GM12878 (cell line): Measurements from ENCODE around the gene NCKAP5. TPM values are rescaled to one million over a fixed set of nuclear protein-coding genes. Genes with fewer than 3 reads are reported as not detected.
A peak's percentile ranks its signal among the peaks of the same experiment; 100 is the strongest.

Source experiments
- ATAC-seq: fragments of 200-7000 bp; cut with Tn5 transposase; 3 replicates; pipeline ENCODE4 v1.9.1; 2020; ENCODE audit warnings: mild to moderate bottlenecking, moderate library complexity
- BruUV-seq: library from RNA; stranded (reverse); fragments of 400-500 nt; replicated peaks from 2 replicates; lab custom pipeline; 2021; lab: Mats Ljungman, UMichigan
- CTCF ChIA-PET: fragments of 300-600 bp; sonication (Branson Sonifier 250); formaldehyde crosslinking; extraction: SDS; loops from one replicate; lab custom pipeline; 2021; ENCODE audit warnings: inconsistent platforms; lab: Yijun Ruan, JAX
- POLR2A ChIA-PET: fragments of 350-600 bp; formaldehyde crosslinking; extraction: SDS; loops from one replicate; lab custom pipeline; 2021; ENCODE audit warnings: inconsistent platforms; lab: Charles Lee
- RAD21 ChIA-PET: fragments of 300-600 bp; sonication (Branson Sonifier 250); formaldehyde crosslinking; loops from one replicate; lab custom pipeline; 2023; ENCODE audit warnings: antibody characterized with exemption; ENCODE audit not compliant: unreplicated experiment; lab: Charles Lee
- SMC1A ChIA-PET: fragments of 300-600 bp; sonication (Branson Sonifier 250); formaldehyde crosslinking; loops from one replicate; lab custom pipeline; 2023; ENCODE audit not compliant: unreplicated experiment, uncharacterized antibody; lab: Charles Lee
- DNase-seq: peaks from one replicate; pipeline ENCODE4 v3.0.0-alpha.2; 2011; ENCODE audit warnings: low read depth, low spot score
- FAIRE-seq: peaks from 3 replicates; lab custom pipeline; 2011; peaks lifted over from hg19 to GRCh38; lab: Jason Lieb, UNC
- H2AFZ ChIP-seq: 2 replicates; pipeline ENCODE4 v1.6.0; 2011; ENCODE audit warnings: low read depth, low read length, control low read depth; ENCODE audit not compliant: control insufficient read depth
- H3K27ac ChIP-seq: 2 replicates; pipeline ENCODE4 v1.5.1; 2011; ENCODE audit warnings: control low read depth; ENCODE audit not compliant: control insufficient read depth, insufficient read depth
- H3K27me3 ChIP-seq, 2 experiments: replicated peaks in 1 of 2; 2 replicates each; pipeline versions ENCODE4 v1.6.0 to v1.6.1; 2011; ENCODE audit warnings: low read length in 1 of 2; ENCODE audit not compliant: control insufficient read depth in 2 of 2, insufficient read depth in 2 of 2
- H3K36me3 ChIP-seq, 2 experiments: 2 replicates each; pipeline ENCODE4 v1.5.1; 2011; ENCODE audit warnings: low read length in 1 of 2; ENCODE audit not compliant: control insufficient read depth in 2 of 2, insufficient read depth in 2 of 2
- H3K4me1 ChIP-seq: 2 replicates; pipeline ENCODE4 v1.6.1; 2011; ENCODE audit warnings: mild to moderate bottlenecking, low read length, moderate library complexity, mixed read lengths; ENCODE audit not compliant: control insufficient read depth, insufficient read depth
- H3K4me2 ChIP-seq: 2 replicates; pipeline ENCODE4 v1.6.0; 2011; ENCODE audit warnings: control low read depth; ENCODE audit not compliant: control insufficient read depth, insufficient read depth
- H3K4me3 ChIP-seq: fragments of 200-600 bp; sonication (generic); 2 replicates; pipeline ENCODE4 v1.5.1; 2016
- H3K79me2 ChIP-seq: 2 replicates; pipeline ENCODE4 v1.6.0; 2011; ENCODE audit warnings: low read length; ENCODE audit not compliant: control insufficient read depth, insufficient read depth
- H3K9ac ChIP-seq: 2 replicates; pipeline ENCODE4 v1.8.0; 2011; ENCODE audit warnings: low read length, control low read depth, mixed read lengths; ENCODE audit not compliant: control insufficient read depth, insufficient read depth
- H3K9me3 ChIP-seq: replicated peaks from 3 replicates; pipeline ENCODE4 v1.5.1; 2011; ENCODE audit warnings: mild to moderate bottlenecking, low read length; ENCODE audit not compliant: control insufficient read depth, insufficient read depth
- H4K20me1 ChIP-seq: 2 replicates; pipeline ENCODE4 v1.6.0; 2011; ENCODE audit not compliant: control insufficient read depth, insufficient read depth
- BHLHE40 ChIP-seq, 2 experiments: fragments of 450-650 bp in 1 of 2; IDR thresholded peaks; 2 replicates each; pipeline ENCODE4 v1.6.1; 2011 to 2017; ENCODE audit warnings: low read depth in 2 of 2, borderline replicate concordance in 1 of 2, improper control_type of control experiment in 1 of 2, low read length in 1 of 2, mild to moderate bottlenecking in 1 of 2
- IRF5 ChIP-seq: fragments of 450-650 bp; IDR thresholded peaks from 2 replicates; pipeline ENCODE4 v1.6.1; 2017; ENCODE audit warnings: borderline replicate concordance
- JUNB ChIP-seq: IDR thresholded peaks from 2 replicates; pipeline ENCODE4 v1.6.1; 2016; ENCODE audit warnings: antibody characterized with exemption, mild to moderate bottlenecking
- MTA2 ChIP-seq: fragments of 450-650 bp; IDR thresholded peaks from 2 replicates; pipeline ENCODE4 v1.6.1; 2016; ENCODE audit warnings: low read depth, mild to moderate bottlenecking, moderate library complexity
- NBN ChIP-seq: fragments of 450-650 bp; IDR thresholded peaks from 2 replicates; pipeline ENCODE4 v1.6.1; 2016
- STAT3 ChIP-seq: IDR thresholded peaks from 2 replicates; pipeline ENCODE4 v1.6.1; 2011; ENCODE audit warnings: low read depth, low read length, improper control_type of control experiment
- WGBS: methylation state at CpG from one replicate; pipeline ENCODE4 v1.1.6; 2016; ENCODE audit warnings: low lambda C conversion rate; ENCODE audit not compliant: insufficient replicate concordance, insufficient coverage; ENCODE audit errors: missing lambda C conversion rate; 5-methylcytosine and 5-hydroxymethylcytosine counted together
- in situ Hi-C: fragments of 300-500 bp; cut with MboI; formaldehyde crosslinking; loops from 9 replicates; pipeline ENCODE4 v1.14.3; 2018; ENCODE audit warnings: mixed read lengths
- intact Hi-C: fragments of 100-400 bp; cut with micrococcal nuclease; formaldehyde crosslinking; loops from one replicate; pipeline ENCODE4 v1.14.2; 2022; ENCODE audit not compliant: unreplicated experiment
- polyA plus RNA-seq, 11 experiments: library from polyadenylated mRNA; depleted of rRNA in 4 of 11; unstranded in 6 of 11; stranded (reverse) in 5 of 11; fragments of >200 nt; fragmentation: Nextera tagmentation in 4 of 11; fragmentation: Illumina TruSeq in 1 of 11; extraction: Ambion mirVana in 4 of 11; extraction: Trizol in 1 of 11; gene quantifications; 1 replicate in 1 of 11; 2 replicates in 10 of 11; pipeline versions ENCODE4 v1.2.1 to v1.2.3, GENCODE V29; 2011 to 2016; ENCODE audit warnings: inconsistent platforms in 2 of 11, missing spikeins in 2 of 11, low read depth in 1 of 11
- total RNA-seq, 4 experiments: library from RNA; depleted of rRNA in 3 of 4; stranded (reverse); fragments of >200 nt in 3 of 4; fragmentation: Illumina TruSeq in 1 of 4; extraction: Trizol in 1 of 4; gene quantifications; 2 replicates each; pipeline versions ENCODE4 v1.2.1 to v1.2.3, GENCODE V29; 2013 to 2021
- TF ChIP-seq, protein P1 (sequence below): IDR thresholded peaks from 2 replicates; pipeline ENCODE4 v1.6.1; 2011; ENCODE audit warnings: borderline replicate concordance, low read depth, mild to moderate bottlenecking, moderate library complexity, low read length; ENCODE audit not compliant: insufficient read depth, poor library complexity, severe bottlenecking
- TF ChIP-seq, protein P2 (sequence below): IDR thresholded peaks from 2 replicates; pipeline ENCODE4 v1.6.1; 2011; ENCODE audit warnings: low read depth, low read length, improper control_type of control experiment, borderline replicate concordance

NCKAP5 gene
- total and polyA plus RNA-seq, 10 of the 15 experiments (the other 5 are each of a cell fraction or from before 2014, with no cell fraction given), result 0.06 to 0.44 (median 0.16) TPM

GRCh38 chr2:132936261-132936660, 632.0 kb downstream of the NCKAP5 start (continued):
- no peak for TF ChIP-seq IRF5
- TF ChIP-seq, protein P1, sequence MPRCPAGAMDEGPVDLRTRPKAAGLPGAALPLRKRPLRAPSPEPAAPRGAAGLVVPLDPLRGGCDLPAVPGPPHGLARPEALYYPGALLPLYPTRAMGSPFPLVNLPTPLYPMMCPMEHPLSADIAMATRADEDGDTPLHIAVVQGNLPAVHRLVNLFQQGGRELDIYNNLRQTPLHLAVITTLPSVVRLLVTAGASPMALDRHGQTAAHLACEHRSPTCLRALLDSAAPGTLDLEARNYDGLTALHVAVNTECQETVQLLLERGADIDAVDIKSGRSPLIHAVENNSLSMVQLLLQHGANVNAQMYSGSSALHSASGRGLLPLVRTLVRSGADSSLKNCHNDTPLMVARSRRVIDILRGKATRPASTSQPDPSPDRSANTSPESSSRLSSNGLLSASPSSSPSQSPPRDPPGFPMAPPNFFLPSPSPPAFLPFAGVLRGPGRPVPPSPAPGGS, result no peak
- TF ChIP-seq JUNB, result no peak

GRCh38 chr2:132929786-132930185, 638.5 kb downstream of the NCKAP5 start:
- H4K20me1 ChIP-seq, result no peaks in the 10 kb centered on the region
- 6% methylated on average over 6 of the region's 6 CpGs for WGBS

More at GRCh38 chr2:132929786-132930185, 638.5 kb downstream of the NCKAP5 start:
- ATAC-seq, result no peak
- in situ Hi-C loops, result no loop called here
- Histone ChIP-seq H3K79me2 (no peaks in the 10 kb centered on the region), H3K4me2 (no peak overlapping the region), H3K4me3 (no peak overlapping the region), H3K9me3 (no peaks in the 10 kb centered on the region), H2AFZ (no peak overlapping the region), H3K4me1 (no peaks in the 10 kb centered on the region), H3K27me3 (no peaks in the 10 kb centered on the region), H3K9ac (no peak overlapping the region), H3K27ac (no peak overlapping the region), H3K36me3 (no peaks in the 10 kb centered on the region)
- ChIA-PET RAD21 (interaction anchor here (3.2 kb wide), 1 partner anchor 48 kb away, joined by 19 read pairs; no protein-coding TSS in a partner anchor), SMC1A (interaction anchor here (1.0 to 14.5 kb wide), 3 partner anchors 9 to 48 kb away, joined by 3 to 113 read pairs (median 4); no protein-coding TSS in a partner anchor), CTCF (interaction anchor here (0.6 to 0.8 kb wide), 2 partner anchors 23 to 382 kb away, joined by 3 read pairs; no protein-coding TSS in a partner anchor), POLR2A (interaction anchor here (0.7 kb wide), 1 partner anchor 33 kb away, joined by 3 read pairs; no protein-coding TSS in a partner anchor)
- TF ChIP-seq NBN, result 0 out of 2 replicates have a peak, but pooled peaks have one; percentile 13
- no peak for TF ChIP-seq STAT3
- TF ChIP-seq MTA2, result peak; percentile 23; the same call in 1 of the 2 replicates
- TF ChIP-seq, protein P2, sequence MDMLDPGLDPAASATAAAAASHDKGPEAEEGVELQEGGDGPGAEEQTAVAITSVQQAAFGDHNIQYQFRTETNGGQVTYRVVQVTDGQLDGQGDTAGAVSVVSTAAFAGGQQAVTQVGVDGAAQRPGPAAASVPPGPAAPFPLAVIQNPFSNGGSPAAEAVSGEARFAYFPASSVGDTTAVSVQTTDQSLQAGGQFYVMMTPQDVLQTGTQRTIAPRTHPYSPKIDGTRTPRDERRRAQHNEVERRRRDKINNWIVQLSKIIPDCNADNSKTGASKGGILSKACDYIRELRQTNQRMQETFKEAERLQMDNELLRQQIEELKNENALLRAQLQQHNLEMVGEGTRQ, result no peak
- TF ChIP-seq BHLHE40 (IDR thresholded peaks at IDR 0.05; ENCODE audit: borderline replicate concordance in 1 of 2, low read depth in 2 of 2, low read length in 1 of 2), result peak in 1 of 2 experiments; percentile 28; a peak in 1 of 4 replicates
- intact Hi-C loops, result no loop called here
- no peak for DNase-seq
- no peak for FAIRE-seq
- BruUV-seq, result no TSS peak
